A673 (cell line): Measurements from ENCODE around the gene LMF2. TPM values are rescaled to one million over a fixed set of nuclear protein-coding genes. Genes with fewer than 3 reads are reported as not detected.
A peak's percentile ranks its signal among the peaks of the same experiment; 100 is the strongest.

Source experiments
- BruUV-seq: library from RNA; stranded (reverse); fragments of 400-500 nt; replicated peaks from 2 replicates; lab custom pipeline; 2021; lab: Mats Ljungman, UMichigan
- CTCF ChIA-PET: fragments of 300-600 bp; sonication (Branson Sonifier 250); formaldehyde crosslinking; loops from one replicate; lab custom pipeline; 2022; ENCODE audit warnings: antibody characterized with exemption; lab: Charles Lee
- POLR2A ChIA-PET: fragments of 300-600 bp; sonication (Branson Sonifier 250); formaldehyde crosslinking; loops from one replicate; lab custom pipeline; 2022; ENCODE audit warnings: antibody characterized with exemption; ENCODE audit not compliant: low non-redundant PET; lab: Charles Lee
- DNase-seq: peaks from one replicate; pipeline ENCODE4 v3.0.0-alpha.2; 2015; ENCODE audit warnings: low spot score
- H3K27ac ChIP-seq: fragments of 200-600 bp; sonication (generic); 2 replicates; pipeline ENCODE4 v1.5.1; 2016; ENCODE audit warnings: mixed run types, low read depth, mild to moderate bottlenecking, mixed read lengths, antibody characterized with exemption, low read length; ENCODE audit not compliant: poor library complexity, severe bottlenecking
- H3K27me3 ChIP-seq: fragments of 200-600 bp; sonication (generic); replicated peaks from 2 replicates; pipeline ENCODE4 v1.6.1; 2017; ENCODE audit warnings: mixed run types, low read depth, mild to moderate bottlenecking, mixed read lengths, antibody characterized with exemption, low read length; ENCODE audit not compliant: insufficient read depth, poor library complexity
- H3K36me3 ChIP-seq: fragments of 200-600 bp; sonication (generic); 2 replicates; pipeline ENCODE4 v1.6.1; 2016; ENCODE audit warnings: mixed run types, mild to moderate bottlenecking, mixed read lengths, antibody characterized with exemption, low read length; ENCODE audit not compliant: insufficient read depth, poor library complexity, severe bottlenecking
- H3K4me1 ChIP-seq: fragments of 200-600 bp; sonication (generic); 2 replicates; pipeline ENCODE4 v1.6.1; 2017; ENCODE audit warnings: mixed run types, mild to moderate bottlenecking, mixed read lengths, antibody characterized with exemption, low read length; ENCODE audit not compliant: insufficient read depth, poor library complexity, severe bottlenecking
- H3K4me3 ChIP-seq: fragments of 200-600 bp; sonication (generic); 2 replicates; pipeline ENCODE4 v1.5.1; 2016; ENCODE audit warnings: low read depth, mixed run types, mild to moderate bottlenecking, mixed read lengths, low read length; ENCODE audit not compliant: poor library complexity, severe bottlenecking
- H3K9me3 ChIP-seq: fragments of 200-600 bp; sonication (generic); 2 replicates; pipeline ENCODE4 v1.6.1; 2016; ENCODE audit warnings: mixed run types, low read depth, mild to moderate bottlenecking, mixed read lengths, antibody characterized with exemption, low read length; ENCODE audit not compliant: poor library complexity, severe bottlenecking
- CTCF ChIP-seq: fragments of 300-800, 200-600 bp; sonication (generic); conservative IDR thresholded peaks from 2 replicates; pipeline ENCODE4 v1.5.1; 2017; ENCODE audit warnings: low read depth, mild to moderate bottlenecking, antibody characterized with exemption, low read length, moderate library complexity, mixed read lengths
- EZH2 ChIP-seq: fragments of 200-600 bp; sonication (generic); IDR thresholded peaks from 2 replicates; pipeline ENCODE4 v1.6.1; 2017; ENCODE audit warnings: borderline replicate concordance, low read depth, mild to moderate bottlenecking, mixed read lengths, antibody characterized with exemption, low read length; ENCODE audit not compliant: poor library complexity, severe bottlenecking
- intact Hi-C: fragments of 100-400 bp; cut with micrococcal nuclease; formaldehyde crosslinking; loops from one replicate; pipeline ENCODE4 v1.10.0; 2022; ENCODE audit not compliant: unreplicated experiment
- total RNA-seq: library from RNA; stranded (reverse); gene quantifications from 2 replicates; pipeline ENCODE4 v1.2.3, GENCODE V29; 2021

Gene LMF2
- total RNA-seq, 1 experiment from 2014 or later: 79.2 TPM

- no peak overlapping the region for H3K27ac ChIP-seq
- H3K9me3 ChIP-seq: no peaks in the 10 kb centered on the region
- H3K36me3 ChIP-seq: peaks cover 41% of the 10 kb centered on the region
- ChIA-PET CTCF (interaction anchor here (1.2 kb wide), 1 partner anchor 41 kb away, joined by 3 read pairs; no protein-coding TSS in a partner anchor), POLR2A (interaction anchor here (0.6 kb wide), 1 partner anchor 106 kb away, joined by 5 read pairs; no protein-coding TSS in a partner anchor)
- no peak for TF ChIP-seq EZH2
- peak; percentile 41; the same call in 1 of the 2 replicates for TF ChIP-seq CTCF
- intact Hi-C loops: no loop called here
- no TSS peak for BruUV-seq
- DNase-seq: no peak
- H3K4me1 ChIP-seq: no peaks in the 10 kb centered on the region
- H3K27me3 ChIP-seq: no peaks in the 10 kb centered on the region
- H3K4me3 ChIP-seq: no peak overlapping the region
These were observed 50.9 kb downstream of the LMF2 start for GRCh38 chr22:50456466-50457234.

- POLR2A ChIA-PET: no interaction called here
- no TSS peak for BruUV-seq
- no peak for TF ChIP-seq CTCF
- TF ChIP-seq EZH2: no peak
- CTCF ChIA-PET: interaction anchor here (1.2 kb wide), 1 partner anchor 42 kb away, joined by 3 read pairs; no protein-coding TSS in a partner anchor
- Histone ChIP-seq H3K27me3 (no peaks in the 10 kb centered on the region), H3K36me3 (peaks cover 37% of the 10 kb centered on the region), H3K9me3 (no peaks in the 10 kb centered on the region), H3K27ac (no peak overlapping the region), H3K4me3 (no peak overlapping the region), H3K4me1 (no peaks in the 10 kb centered on the region)
- intact Hi-C loops: no loop called here
- no peak for DNase-seq
These were observed 51.5 kb downstream of the LMF2 start for GRCh38 chr22:50456026-50456425.

GRCh38 chr22:50455201-50455600 lies 52.3 kb downstream of the LMF2 start:
- CTCF ChIA-PET: no interaction called here
- intact Hi-C loops: no loop called here

More at GRCh38 chr22:50455201-50455600, 52.3 kb downstream of the LMF2 start:
- Histone ChIP-seq H3K27me3 (no peaks in the 10 kb centered on the region), H3K4me1 (no peaks in the 10 kb centered on the region), H3K4me3 (no peak overlapping the region), H3K36me3 (peaks cover 29% of the 10 kb centered on the region), H3K9me3 (no peaks in the 10 kb centered on the region), H3K27ac (no peak overlapping the region)
- DNase-seq: no peak
- no TSS peak for BruUV-seq
- POLR2A ChIA-PET: no interaction called here
- TF ChIP-seq CTCF (no peak), EZH2 (no peak)
